MV-4-11 (cell line): Measurements from ENCODE around the gene HMG20B.
"Not testable (repeated sequence)": the region's sequence is repeated elsewhere in the genome, so short reads cannot be mapped to it uniquely, and the experiment has no call there.

ENCODE experiments used
- DNase-seq: peaks from one replicate; lab custom pipeline; 2025; lab: John Stamatoyannopoulos, UW

Gene HMG20B

DNA sequence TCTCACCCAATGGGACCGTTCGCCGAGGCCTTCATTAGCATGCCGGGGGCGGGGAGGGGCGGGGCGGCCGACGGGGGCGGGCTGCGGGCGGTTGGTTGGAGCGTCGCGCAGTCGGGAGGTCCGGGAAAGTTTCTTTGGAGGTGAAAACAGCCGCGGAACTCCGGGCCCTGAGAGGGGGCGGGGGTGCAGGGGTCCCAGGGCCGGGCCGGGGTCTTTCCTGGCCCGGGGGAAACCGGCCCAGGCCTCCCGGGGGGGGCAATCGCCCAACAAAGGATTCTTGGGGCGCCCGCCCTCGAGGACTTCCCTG is at the start of gene HMG20B:
HMG20B (plus strand) TSS at position 90 of the 307 bp plus-strand sequence. CDS start 366 bp downstream, outside the sequence.
- no peak for DNase-seq

DNA sequence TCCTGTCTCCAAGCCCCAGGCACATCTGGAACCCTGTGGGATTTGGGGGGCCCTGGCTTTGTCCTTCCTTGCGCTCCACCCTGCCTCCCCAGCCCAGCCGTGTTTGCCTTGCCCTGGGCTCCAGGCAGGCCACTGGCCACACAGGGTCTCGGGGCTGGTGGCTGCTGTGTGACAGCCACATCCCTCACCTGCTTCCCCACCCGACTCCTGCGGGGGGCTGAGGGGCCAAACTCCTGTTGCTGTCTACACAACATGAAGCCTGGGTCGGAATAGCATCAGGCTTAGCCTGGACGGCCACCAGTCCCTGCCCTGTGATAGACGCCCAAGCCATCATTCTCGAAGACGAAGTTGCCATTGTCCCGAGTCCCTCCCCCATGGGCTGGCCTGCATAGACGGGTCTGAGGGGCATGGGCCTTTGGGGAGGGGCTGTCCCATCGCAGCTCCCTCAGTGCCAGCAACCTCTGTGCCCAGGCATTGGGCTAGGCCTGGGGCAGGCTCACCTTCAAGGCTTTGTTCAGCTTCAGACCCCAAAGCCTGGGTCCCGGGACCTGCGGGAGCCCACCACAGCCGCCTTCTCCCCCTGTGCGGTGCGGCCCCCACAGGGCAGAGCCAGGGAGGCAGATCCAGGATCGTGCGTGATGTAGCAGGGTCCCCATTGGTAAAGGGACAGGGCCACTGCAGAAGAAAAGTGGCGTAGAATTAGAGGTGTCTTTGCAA is 49.2 kb upstream of the HMG20B start:
- DNase-seq: no peak

DNA sequence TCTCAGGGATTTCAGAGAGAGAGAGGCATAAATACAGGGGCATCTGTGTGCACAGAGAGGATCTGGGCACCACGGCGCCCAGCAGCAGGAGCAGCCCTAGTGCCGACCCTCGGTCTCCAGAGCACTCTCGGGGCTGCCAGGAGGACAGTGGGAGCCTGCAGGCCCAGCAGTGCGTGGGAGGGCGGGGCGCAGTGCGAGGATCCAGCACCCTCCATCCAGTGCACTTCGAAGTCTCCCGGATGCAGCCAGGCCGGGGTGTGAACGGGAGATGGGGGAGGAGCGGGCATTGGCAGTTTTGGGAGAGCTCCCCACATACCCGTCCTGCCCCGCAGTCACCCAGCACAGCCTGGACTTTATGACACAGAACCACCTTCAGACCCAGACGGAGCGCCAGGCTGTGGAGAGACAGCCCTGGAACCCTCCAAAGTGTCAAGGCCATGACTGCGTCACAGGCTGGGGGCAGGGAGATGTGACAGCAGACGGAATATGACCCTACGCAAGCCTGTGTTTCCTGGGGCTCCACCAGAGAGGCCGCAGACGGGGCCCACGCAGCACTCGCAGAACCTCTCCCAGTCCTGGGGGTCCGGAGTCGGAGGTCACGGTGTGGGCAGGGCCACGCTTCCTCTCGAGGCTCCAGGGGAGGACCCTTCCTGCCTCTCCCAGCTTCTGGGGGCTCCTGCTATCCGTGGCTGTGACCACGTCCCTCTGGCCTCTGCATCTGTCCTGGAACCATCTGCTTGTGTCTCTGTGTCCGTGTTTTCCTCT is 48.5 kb upstream of the HMG20B start:
- DNase-seq: no peak

DNA sequence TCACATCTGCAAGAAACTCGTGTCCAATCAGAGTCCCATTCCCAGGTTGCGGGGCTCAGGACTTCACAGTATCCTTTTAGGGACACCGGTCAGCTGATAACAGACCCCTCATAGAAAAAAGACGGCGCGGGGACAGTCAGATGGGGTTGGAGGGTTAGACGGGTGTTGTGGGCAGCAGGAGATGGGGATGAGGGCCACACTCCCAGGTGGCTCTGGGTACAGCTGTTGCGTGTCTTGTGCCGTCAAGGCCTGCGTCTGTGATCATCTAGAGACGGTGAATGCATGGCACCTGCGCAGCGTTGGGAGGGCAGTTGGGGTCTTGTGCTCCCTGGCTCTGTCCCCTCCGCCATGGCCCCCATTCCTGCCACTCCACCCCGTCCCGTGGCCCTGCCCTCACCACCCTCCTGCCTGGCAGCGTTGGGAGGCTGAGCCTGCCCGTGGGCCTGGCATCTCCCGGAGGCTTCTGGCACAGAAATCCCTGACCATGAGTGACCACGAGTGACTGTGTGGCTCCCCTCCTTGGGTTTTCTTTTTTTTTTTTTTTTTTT is 47.8 kb upstream of the HMG20B start:
- no peak for DNase-seq

DNA sequence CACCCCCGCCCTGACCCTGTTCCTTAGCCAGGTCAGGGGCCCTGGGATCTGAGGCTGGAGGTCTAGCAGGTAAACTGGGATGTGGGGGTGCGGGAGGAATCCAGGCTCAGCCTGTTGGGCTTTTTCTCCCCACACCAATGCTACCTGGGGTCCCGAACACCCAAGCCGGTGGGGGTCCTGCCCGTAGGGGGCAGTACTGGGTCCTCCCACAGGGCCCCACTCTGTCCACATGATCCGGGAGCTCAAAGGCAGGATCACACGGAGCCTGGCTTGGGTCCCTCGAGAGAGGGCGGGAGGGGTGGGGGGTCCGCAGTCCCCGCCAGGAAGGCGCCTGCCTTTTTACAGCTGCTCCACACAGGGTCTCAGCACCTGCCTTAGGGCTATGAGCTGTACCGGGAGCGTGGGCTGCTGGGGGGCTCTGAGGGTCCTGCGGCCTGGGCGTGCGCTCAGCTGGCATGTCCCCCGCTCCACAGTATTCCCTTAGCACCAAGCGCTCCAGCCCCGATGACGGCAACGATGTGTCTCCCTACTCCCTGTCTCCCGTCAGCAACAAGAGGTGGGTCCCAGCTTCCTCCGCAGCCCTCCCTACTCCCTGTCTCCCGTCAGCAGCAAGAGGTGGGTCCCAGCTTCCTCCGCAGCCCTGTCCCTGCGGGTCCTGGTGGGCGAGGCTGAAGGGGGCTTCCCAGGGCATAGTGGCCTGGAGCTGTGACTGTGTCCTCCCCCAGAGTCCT is 46.1 kb upstream of the HMG20B start:
- DNase-seq: no peak

DNA sequence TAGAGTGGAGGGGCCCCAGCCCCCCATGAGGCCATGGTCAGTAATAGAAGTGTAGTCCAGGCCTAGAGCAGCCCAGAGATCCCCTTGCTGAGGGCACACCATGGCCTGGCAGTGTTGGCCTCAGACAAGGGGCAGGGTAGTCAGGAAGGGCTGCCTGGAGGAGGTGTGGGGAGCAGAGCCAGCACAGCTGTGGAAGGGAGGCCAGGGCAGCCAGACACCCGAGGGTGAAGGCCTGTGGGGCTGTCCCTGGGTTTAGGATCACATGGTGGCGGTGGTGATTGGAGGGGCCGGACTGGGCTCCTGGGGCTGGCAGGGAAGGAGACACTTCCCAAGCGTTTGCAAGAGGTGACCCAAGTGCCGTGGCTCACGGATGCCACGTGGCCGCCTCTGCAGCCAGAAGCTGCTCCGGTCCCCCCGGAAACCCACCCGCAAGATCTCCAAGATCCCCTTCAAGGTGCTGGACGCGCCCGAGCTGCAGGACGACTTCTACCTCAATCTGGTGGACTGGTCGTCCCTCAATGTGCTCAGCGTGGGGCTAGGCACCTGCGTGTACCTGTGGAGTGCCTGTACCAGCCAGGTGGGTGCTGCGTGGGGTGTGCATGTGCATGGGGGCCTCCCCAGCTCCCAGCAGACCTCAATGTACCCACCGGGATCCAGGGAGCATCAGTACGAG is 45.4 kb upstream of the HMG20B start:
- DNase-seq: no peak

DNA sequence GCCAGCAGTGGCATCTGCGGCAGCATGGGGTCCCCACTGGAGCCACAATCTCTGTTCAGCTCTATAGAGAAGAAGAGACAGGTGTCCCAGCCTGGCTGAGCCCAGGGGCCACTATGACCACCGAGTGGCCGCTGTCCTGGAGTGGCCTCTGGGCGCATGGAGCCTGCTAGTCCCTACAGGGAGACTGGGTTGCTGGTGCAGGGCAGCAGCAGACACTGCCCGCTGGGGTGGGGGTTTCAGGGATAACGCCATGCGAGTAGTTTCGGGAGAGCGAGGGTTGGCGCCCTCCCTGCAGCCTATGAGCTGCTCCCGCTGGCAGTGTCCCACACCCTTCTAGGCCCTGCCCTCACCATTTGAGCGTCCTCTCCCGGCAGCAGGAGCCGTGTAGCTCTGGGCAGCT is 44.7 kb upstream of the HMG20B start:
- no peak for DNase-seq

DNA sequence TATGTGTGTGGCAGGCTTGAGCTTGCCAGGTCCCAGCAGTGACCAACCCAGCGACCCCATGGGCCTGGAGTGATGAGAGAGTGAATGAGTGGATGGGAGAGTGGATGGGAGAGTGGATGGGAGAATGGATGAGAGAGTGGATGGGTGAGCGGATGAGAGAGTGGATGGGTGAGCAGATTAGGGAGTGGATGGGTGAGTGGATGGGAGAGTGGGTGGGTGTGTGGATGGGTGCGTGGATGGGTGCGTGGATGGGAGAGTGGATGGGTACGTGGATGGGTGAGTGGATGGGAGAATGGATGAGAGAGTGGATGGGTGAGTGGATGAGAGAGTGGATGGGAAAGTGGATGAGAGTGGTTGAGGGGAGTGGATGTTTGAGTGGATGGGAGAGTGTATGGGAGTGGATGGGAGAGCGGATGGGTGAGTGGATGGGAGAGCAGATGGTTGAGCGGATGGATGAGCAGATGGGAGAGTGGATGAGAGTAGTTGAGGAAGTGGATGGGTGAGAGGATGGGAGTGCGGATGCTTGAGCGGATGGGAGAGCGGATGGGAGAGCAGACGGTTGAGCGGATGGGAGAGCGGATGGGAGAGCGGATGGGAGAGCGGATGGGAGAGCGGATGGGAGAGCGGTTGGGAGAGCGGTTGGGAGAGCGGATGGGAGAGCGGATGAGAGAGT is 44.1 kb upstream of the HMG20B start:
- no peak for DNase-seq

DNA sequence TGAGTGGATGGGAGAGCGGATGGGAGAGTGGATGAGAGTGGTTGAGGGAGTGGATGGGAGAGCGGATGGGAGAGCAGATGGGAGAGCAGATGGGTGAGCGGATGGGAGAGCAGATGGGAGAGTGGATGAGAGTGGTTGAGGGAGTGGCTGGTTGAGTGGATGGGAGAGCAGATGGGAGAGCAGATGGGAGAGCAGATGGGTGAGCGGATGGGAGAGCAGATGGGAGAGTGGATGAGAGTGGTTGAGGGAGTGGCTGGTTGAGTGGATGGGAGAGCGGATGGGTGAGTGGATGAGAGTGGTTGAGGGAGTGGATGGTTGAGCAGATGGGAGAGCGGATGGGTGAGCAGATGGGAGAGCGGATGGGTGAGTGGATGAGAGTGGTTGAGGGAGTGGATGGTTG is 43.4 kb upstream of the HMG20B start:
- DNase-seq: not testable (repeated sequence)

DNA sequence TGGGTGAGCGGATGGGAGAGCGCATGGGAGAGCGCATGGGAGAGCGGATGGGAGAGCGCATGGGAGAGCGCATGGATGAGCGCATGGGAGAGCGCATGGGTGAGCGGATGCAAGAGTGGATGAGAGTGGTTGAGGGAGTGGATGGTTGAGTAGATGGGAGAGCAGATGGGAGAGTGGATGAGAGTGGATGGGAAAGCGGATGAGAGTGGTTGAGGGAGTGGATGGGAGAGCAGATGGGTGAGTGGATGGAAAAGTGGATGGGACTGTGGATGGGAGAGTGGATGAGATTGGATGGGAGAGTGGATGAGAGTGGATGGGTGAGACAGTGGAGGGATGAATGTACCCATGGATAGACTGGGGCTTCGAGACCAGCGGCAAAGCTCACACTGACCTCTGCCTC is 42.4 kb upstream of the HMG20B start:
- DNase-seq: no peak

DNA sequence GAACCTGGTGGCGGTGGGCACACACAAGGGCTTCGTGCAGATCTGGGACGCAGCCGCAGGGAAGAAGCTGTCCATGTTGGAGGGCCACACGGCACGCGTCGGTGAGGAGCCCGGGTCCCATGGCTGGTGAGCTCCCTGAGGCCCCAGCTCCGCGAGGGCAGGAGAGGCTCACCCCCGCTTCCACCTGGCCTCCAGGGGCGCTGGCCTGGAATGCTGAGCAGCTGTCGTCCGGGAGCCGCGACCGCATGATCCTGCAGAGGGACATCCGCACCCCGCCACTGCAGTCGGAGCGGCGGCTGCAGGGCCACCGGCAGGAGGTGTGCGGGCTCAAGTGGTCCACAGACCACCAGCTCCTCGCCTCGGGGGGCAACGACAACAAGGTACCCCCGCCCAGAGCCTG is 41.0 kb upstream of the HMG20B start:
- no peak for DNase-seq

DNA sequence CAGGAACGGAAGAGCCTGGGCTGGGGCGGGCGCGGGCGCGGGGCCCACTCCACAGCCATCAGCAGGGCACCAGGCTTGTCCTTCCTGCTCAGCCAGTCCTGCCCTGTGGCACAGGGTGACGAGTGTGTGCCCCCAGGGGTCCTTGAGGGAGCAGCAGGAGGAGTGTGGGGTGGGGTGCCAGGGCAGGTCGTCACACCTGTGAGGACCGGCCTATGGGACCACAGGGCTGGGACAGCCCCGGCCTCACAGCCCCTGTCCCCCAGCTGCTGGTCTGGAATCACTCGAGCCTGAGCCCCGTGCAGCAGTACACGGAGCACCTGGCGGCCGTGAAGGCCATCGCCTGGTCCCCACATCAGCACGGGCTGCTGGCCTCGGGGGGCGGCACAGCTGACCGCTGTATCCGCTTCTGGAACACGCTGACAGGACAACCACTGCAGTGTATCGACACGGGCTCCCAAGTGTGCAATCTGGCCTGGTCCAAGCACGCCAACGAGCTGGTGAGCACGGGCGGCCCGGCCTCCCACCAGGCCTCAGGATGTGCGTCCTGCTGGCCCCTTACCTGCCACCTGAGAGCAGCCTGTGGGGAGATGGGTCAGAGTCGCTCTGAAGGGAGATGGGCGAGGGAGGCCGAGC is 40.5 kb upstream of the HMG20B start:
- no peak for DNase-seq

DNA sequence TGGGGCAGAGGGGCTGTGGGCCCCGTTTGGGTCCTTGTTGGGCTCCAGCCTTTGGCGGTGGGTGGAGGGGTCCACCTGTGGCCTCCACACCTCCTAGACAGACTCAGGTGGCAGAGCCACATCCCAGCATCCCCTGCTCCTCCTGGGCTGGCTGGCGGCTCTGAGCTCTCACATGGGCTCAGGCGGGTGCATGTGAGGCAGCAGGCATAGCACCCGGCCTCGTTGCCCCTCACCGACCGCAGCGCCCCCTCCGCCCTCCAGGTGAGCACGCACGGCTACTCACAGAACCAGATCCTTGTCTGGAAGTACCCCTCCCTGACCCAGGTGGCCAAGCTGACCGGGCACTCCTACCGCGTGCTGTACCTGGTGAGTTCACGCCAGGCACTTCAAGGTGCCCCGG is 39.7 kb upstream of the HMG20B start:
- DNase-seq: no peak

DNA sequence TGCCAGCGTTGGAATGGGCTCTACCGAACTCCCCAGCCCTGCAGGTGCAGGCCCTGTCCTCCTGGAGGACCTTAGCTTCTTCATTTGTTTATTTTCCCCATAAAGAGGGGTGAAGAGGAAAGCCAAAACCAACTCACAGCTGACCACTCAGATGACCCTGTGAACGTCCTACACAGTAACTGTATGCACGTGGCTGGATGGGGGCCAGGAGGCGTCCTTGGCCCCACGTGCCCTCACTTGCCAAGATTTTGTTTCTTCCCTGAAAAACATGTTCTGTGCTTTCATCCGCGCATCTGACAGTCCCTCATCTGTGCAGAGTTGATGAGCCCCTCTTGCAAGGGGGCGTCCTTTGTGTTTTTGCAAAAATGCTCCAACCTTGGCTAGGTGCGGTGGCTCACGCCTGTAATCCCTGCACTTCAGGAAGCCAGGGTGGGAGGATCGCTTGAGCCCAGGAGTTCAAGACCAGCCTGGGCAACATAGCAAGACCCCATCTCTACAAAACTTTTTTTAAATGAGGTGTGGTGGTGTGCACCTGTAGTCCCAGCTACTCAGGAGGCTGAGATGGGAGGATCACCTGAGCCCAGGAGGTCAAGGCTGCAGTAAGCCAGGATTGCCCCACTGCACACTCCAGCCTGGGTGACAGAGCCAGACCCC is 39.1 kb upstream of the HMG20B start:
- no peak for DNase-seq

DNA sequence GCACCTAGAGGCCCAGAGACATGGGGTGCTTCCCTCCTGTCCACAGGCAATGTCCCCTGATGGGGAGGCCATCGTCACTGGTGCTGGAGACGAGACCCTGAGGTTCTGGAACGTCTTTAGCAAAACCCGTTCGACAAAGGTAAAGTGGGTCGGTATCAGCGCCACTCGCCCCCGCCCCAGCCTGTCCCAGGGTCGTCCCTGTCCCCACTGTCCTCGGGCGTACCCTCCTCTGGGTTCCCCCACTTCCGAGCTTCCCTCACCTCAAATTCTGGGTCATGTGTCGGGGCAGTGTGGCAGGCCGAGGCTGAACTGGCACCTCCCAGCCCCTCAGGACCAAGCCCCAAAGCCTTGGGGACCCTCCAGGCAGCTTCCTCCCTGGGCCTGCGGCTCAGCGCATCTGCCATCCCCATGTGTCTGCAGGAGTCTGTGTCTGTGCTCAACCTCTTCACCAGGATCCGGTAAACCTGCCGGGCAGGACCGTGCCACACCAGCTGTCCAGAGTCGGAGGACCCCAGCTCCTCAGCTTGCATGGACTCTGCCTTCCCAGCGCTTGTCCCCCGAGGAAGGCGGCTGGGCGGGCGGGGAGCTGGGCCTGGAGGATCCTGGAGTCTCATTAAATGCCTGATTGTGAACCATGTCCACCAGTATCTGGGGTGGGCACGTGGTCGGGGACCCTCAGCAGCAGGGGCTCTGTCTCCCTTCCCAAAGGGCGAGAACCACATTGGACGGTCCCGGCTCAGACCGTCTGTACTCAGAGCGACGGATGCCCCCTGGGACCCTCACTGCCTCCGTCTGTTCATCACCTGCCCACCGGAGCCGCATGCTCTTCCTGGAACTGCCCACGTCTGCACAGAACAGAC is 38.1 kb upstream of the HMG20B start:
- no peak for DNase-seq

DNA sequence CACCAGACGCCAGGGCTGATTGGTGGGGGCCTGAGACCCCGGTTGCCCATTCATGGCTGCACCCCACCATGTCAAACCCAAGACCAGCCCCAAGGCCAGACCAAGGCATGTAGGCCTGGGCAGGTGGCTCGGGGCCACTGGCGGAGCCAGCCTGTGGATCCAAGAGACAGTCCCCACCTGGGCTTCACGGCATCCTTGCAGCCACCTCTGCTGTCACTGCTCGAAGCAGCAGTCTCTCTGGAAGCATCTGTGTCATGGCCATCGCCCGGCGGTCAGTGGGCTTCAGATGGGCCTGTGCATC is 37.6 kb upstream of the HMG20B start:
- DNase-seq: no peak

DNA sequence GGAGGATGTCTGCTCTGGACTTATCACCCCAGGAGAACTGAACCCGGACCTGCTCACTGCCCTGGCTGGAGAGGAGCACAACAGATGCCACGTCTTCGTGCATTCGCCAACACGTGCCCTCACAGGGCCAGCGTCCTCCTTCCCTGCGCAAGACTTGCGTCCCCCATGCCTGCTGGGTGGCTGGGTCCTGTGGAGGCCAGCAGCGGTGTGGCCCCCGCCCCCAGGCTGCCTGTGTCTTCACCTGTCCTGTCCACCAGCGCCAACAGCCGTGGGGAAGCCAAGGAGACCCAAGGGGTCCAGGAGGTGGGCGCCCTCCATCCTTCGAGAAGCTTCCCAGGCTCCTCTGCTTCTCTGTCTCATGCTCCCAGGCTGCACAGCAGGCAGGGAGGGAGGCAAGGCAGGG is 37.2 kb upstream of the HMG20B start:
- DNase-seq: no peak

DNA sequence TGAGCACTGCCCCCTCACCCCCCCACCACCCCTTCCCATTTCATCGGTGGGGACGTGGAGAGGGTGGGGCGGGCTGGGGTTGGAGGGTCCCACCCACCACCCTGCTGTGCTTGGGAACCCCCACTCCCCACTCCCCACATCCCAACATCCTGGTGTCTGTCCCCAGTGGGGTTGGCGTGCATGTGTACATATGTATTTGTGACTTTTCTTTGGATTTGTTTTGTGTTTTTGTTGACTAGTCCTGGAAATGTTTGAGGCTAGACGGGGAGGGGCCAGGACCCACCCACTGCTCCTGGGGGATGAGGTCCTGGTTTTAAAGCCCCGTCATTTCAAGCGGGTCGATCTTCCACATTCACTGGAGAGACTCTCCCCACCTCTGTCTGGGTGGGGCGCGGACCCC is 36.8 kb upstream of the HMG20B start:
- DNase-seq: no peak

DNA sequence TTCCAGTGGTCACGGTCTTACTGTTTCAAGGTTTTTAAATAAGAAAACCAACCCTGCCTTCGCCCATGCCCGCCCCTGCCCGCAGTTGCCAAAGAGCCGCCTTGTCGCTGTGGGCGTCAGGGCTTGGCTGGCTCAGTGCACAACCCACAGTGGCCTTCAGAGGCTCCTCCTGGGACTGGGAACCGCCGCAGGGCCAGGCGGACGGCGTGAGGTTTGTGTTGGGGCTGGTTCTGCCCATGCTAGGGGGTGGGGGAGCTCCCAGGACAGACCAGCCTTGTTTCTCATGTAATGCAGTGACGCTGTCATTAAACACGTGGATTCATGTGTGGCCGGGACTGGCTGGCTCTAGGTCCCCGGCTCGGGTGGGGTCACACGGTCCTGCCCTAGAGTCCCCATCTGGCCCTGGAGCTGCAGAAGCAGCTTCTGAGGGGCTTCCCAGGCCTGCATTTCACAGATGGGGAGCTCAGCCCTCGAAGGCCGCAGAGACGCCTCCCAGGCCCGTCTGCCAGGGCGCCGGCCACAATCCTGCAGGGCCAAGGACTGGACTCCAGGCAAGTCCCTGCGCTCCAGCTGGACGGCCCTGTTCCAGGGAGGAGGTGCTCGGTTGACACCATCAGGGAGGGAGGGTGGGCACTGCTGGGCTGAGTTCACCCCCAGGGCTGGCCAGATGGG is 36.2 kb upstream of the HMG20B start:
- peak; percentile 41 for DNase-seq

DNA sequence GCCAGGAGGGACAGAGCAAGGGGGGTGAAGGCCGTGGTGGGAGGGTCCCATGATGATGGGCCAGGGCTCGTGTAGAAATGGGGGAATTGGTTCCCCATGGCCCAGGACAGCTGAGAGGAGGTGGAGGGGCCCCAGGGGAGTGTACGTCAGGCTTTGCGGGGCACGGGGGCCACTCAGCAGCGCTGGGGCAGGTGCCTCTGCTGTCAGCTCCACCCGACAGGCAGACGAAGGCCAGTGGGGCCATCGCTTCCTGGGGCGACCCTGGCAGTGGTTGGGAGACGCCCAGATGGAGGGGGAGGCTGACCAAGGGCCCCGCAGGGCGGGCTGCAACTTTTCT is 35.7 kb upstream of the HMG20B start:
- no peak for DNase-seq
